HepG2 (cell line): ENCODE measurements around the gene STK25. TPM values are rescaled to one million over a fixed set of nuclear protein-coding genes. Genes with fewer than 3 reads are reported as not detected.

Experiments used
- CSRNP2 ChIP-seq: sonication (generic); formaldehyde crosslinking; conservative IDR thresholded peaks from 2 replicates; pipeline ENCODE4 v1.8.0; 2022; ENCODE audit warnings: low read depth, missing genetic modification reagents
- FOXA1 ChIP-seq, 2 experiments: fragments of 450-650 bp in 1 of 2; sonication (generic) in 1 of 2; formaldehyde crosslinking in 1 of 2; IDR thresholded peaks; 2 replicates each; pipeline versions ENCODE4 v1.4.0 to v1.6.1; 2016 to 2020; ENCODE audit warnings: missing genetic modification reagents in 1 of 2
- SAFB2 ChIP-seq: sonication (generic); formaldehyde crosslinking; IDR thresholded peaks from 2 replicates; pipeline ENCODE4 v1.5.1; 2020; ENCODE audit warnings: missing genetic modification reagents, low read depth, mild to moderate bottlenecking, borderline replicate concordance
- ZFP1 ChIP-seq: IDR thresholded peaks from 2 replicates; pipeline ENCODE4 v1.6.1; 2016
- ZNF224 ChIP-seq: sonication (generic); formaldehyde crosslinking; IDR thresholded peaks from 2 replicates; pipeline ENCODE4 v1.5.0; 2020; ENCODE audit warnings: mild to moderate bottlenecking, missing genetic modification reagents
- ZNF451 ChIP-seq: sonication (generic); formaldehyde crosslinking; IDR thresholded peaks from 2 replicates; pipeline ENCODE4 v1.5.0; 2020; ENCODE audit warnings: mild to moderate bottlenecking, missing genetic modification reagents
- ZNF558 ChIP-seq: sonication (generic); formaldehyde crosslinking; IDR thresholded peaks from 2 replicates; pipeline ENCODE4 v1.9.0; 2022; ENCODE audit warnings: mild to moderate bottlenecking, missing genetic modification reagents, borderline replicate concordance
- ZNF740 ChIP-seq: sonication (generic); formaldehyde crosslinking; IDR thresholded peaks from 2 replicates; pipeline ENCODE4 v1.4.0; 2020; ENCODE audit warnings: missing genetic modification reagents
- ZNF775 ChIP-seq: sonication (generic); formaldehyde crosslinking; IDR thresholded peaks from 2 replicates; pipeline ENCODE4 v1.4.0; 2020; ENCODE audit warnings: missing genetic modification reagents, mild to moderate bottlenecking, moderate library complexity, borderline replicate concordance
- ZSCAN12 ChIP-seq: sonication (generic); formaldehyde crosslinking; IDR thresholded peaks from 2 replicates; pipeline ENCODE4 v1.9.0; 2021; ENCODE audit warnings: mild to moderate bottlenecking, missing genetic modification reagents
- polyA plus RNA-seq, 8 experiments: library from polyadenylated mRNA; depleted of rRNA in 3 of 8; stranded (reverse) in 7 of 8; unstranded in 1 of 8; fragments of >200 nt; fragmentation: Illumina TruSeq in 4 of 8; extraction: Trizol in 4 of 8; gene quantifications; 2 replicates each; pipeline versions ENCODE4 v1.2.1 to v1.2.3, GENCODE V29; 2011 to 2016; ENCODE audit warnings: low read depth in 4 of 8, missing spikeins in 1 of 8, mixed read lengths in 1 of 8; ENCODE audit not compliant: insufficient read depth in 1 of 8
- total RNA-seq, 5 experiments: library from RNA; depleted of rRNA; stranded (reverse); fragments of >200 nt; fragmentation: Illumina TruSeq; extraction: Trizol; gene quantifications; 2 replicates each; pipeline ENCODE4 v1.2.3, GENCODE V29; 2016; ENCODE audit warnings: low read depth in 1 of 5
- TF ChIP-seq, protein P1 (sequence below): sonication (generic); formaldehyde crosslinking; IDR thresholded peaks from 2 replicates; pipeline ENCODE4 v1.8.0; 2022; ENCODE audit warnings: mild to moderate bottlenecking, missing genetic modification reagents, borderline replicate concordance
- TF ChIP-seq, protein P2 (sequence below): sonication (generic); formaldehyde crosslinking; IDR thresholded peaks from 2 replicates; pipeline ENCODE4 v1.4.0; 2020; ENCODE audit warnings: missing genetic modification reagents, borderline replicate concordance
- TF ChIP-seq, protein P3 (sequence below): sonication (generic); formaldehyde crosslinking; IDR thresholded peaks from 2 replicates; pipeline ENCODE4 v1.4.0; 2020; ENCODE audit warnings: missing genetic modification reagents
- TF ChIP-seq, protein P4 (sequence below): sonication (generic); formaldehyde crosslinking; IDR thresholded peaks from 2 replicates; pipeline ENCODE4 v1.8.1; 2023; ENCODE audit warnings: mild to moderate bottlenecking, missing genetic modification reagents, borderline replicate concordance

The STK25 gene
- total and polyA plus RNA-seq, 2 of the 13 experiments (the other 11 are each of a cell fraction or from before 2014, with no cell fraction given) = 177 to 481 TPM

DNA sequence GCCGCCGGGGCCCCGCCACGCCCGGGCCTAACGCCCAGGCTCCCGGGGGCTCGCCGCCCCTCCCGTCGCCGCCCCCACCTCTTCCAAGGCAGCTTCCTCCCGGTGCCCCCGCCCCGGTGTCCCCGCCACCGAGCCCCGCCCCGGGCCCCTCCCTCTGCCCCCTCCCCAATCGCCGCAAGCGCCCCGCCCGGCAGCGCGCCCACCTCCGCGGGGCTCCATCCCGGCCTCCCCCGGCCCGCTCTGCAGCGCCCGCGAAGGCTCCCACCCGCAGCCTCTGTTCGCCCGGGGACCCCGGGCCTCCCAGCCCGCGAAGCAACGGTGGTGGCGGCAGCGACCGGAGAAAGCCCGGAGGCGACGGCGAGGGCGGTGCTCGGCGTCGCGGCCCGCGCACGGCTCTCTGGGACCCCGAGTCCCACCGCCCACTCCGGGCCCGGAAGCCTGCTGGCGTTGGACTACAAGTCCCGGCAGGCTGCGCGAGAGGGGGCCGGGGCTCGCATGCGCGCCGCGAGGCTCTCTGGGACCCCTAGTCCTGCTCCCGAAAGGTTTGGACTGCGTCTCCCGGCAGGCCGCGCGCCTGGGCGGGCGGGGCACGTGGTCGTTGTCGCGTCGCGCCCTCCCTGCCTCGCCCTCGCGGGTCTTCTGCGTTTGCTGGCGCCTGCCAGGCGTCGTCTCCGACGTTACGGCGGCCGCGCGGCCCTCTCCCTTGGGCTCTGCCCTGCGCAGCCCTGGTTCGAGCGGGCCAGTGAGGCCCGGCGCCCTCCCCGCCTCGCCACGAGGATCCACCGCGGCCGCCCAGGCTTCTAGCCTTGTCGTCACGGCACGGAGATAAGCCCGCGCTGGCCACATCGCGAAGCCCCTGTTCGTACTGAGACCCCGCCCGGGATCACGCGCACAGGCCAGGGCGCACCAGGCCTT is at the start of gene STK25 (continued):
- TF ChIP-seq, protein P1, sequence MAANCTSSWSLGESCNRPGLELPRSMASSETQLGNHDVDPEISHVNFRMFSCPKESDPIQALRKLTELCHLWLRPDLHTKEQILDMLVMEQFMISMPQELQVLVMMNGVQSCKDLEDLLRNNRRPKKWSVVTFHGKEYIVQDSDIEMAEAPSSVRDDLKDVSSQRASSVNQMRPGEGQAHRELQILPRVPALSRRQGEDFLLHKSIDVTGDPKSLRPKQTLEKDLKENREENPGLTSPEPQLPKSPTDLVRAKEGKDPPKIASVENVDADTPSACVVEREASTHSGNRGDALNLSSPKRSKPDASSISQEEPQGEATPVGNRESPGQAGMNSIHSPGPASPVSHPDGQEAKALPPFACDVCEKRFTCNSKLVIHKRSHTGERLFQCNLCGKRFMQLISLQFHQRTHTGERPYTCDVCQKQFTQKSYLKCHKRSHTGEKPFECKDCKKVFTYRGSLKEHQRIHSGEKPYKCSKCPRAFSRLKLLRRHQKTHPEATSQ (CRISPR knock-in tag) = peak; percentile 93; the same call in 1 of the 2 replicates
- TF ChIP-seq ZNF558 (peak; percentile 96; the same call in 1 of the 2 replicates), SAFB2 (CRISPR knock-in tag) (peak; percentile 99), ZFP1 (peak; percentile 84), ZNF451 (CRISPR knock-in tag) (peak; percentile 99), CSRNP2 (no peak; the same call in 1 of the 2 replicates), ZNF224 (peak; percentile 98), ZSCAN12 (peak; percentile 78; the same call in 1 of the 2 replicates), ZNF740 (CRISPR knock-in tag) (no peak; the same call in none of the 2 replicates), FOXA1 (IDR thresholded peaks at IDR 0.05) (no peak), FOXA1 (CRISPR knock-in tag; IDR thresholded peaks at IDR 0.05) (peak; percentile 64), ZNF775 (peak; percentile 85; the same call in 1 of the 2 replicates)
- TF ChIP-seq, protein P2, sequence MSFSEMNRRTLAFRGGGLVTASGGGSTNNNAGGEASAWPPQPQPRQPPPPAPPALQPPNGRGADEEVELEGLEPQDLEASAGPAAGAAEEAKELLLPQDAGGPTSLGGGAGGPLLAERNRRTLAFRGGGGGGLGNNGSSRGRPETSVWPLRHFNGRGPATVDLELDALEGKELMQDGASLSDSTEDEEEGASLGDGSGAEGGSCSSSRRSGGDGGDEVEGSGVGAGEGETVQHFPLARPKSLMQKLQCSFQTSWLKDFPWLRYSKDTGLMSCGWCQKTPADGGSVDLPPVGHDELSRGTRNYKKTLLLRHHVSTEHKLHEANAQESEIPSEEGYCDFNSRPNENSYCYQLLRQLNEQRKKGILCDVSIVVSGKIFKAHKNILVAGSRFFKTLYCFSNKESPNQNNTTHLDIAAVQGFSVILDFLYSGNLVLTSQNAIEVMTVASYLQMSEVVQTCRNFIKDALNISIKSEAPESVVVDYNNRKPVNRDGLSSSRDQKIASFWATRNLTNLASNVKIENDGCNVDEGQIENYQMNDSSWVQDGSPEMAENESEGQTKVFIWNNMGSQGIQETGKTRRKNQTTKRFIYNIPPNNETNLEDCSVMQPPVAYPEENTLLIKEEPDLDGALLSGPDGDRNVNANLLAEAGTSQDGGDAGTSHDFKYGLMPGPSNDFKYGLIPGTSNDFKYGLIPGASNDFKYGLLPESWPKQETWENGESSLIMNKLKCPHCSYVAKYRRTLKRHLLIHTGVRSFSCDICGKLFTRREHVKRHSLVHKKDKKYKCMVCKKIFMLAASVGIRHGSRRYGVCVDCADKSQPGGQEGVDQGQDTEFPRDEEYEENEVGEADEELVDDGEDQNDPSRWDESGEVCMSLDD (CRISPR knock-in tag) = peak; percentile 91
- TF ChIP-seq, protein P3, sequence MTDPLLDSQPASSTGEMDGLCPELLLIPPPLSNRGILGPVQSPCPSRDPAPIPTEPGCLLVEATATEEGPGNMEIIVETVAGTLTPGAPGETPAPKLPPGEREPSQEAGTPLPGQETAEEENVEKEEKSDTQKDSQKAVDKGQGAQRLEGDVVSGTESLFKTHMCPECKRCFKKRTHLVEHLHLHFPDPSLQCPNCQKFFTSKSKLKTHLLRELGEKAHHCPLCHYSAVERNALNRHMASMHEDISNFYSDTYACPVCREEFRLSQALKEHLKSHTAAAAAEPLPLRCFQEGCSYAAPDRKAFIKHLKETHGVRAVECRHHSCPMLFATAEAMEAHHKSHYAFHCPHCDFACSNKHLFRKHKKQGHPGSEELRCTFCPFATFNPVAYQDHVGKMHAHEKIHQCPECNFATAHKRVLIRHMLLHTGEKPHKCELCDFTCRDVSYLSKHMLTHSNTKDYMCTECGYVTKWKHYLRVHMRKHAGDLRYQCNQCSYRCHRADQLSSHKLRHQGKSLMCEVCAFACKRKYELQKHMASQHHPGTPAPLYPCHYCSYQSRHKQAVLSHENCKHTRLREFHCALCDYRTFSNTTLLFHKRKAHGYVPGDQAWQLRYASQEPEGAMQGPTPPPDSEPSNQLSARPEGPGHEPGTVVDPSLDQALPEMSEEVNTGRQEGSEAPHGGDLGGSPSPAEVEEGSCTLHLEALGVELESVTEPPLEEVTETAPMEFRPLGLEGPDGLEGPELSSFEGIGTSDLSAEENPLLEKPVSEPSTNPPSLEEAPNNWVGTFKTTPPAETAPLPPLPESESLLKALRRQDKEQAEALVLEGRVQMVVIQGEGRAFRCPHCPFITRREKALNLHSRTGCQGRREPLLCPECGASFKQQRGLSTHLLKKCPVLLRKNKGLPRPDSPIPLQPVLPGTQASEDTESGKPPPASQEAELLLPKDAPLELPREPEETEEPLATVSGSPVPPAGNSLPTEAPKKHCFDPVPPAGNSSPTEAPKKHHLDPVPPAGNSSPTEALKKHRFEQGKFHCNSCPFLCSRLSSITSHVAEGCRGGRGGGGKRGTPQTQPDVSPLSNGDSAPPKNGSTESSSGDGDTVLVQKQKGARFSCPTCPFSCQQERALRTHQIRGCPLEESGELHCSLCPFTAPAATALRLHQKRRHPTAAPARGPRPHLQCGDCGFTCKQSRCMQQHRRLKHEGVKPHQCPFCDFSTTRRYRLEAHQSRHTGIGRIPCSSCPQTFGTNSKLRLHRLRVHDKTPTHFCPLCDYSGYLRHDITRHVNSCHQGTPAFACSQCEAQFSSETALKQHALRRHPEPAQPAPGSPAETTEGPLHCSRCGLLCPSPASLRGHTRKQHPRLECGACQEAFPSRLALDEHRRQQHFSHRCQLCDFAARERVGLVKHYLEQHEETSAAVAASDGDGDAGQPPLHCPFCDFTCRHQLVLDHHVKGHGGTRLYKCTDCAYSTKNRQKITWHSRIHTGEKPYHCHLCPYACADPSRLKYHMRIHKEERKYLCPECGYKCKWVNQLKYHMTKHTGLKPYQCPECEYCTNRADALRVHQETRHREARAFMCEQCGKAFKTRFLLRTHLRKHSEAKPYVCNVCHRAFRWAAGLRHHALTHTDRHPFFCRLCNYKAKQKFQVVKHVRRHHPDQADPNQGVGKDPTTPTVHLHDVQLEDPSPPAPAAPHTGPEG (CRISPR knock-in tag) = peak; percentile 90
- TF ChIP-seq, protein P4, sequence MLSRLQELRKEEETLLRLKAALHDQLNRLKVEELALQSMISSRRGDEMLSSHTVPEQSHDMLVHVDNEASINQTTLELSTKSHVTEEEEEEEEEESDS (CRISPR knock-in tag) = peak; percentile 98
